Progenitor cell of endocrine pancreas (in vitro differentiated cells): ENCODE results near the gene MKNK2. TPM values are rescaled to one million over a fixed set of nuclear protein-coding genes. Genes with fewer than 3 reads are reported as not detected.

Experiments used
- DNase-seq: peaks from one replicate; pipeline ENCODE4 v3.0.0; 2021; ENCODE audit warnings: low spot score; ENCODE audit not compliant: unreplicated experiment
- H3K27ac Mint-ChIP-seq: 2 replicates; pipeline ENCODE4 v1.8.0; 2021; ENCODE audit warnings: mild to moderate bottlenecking, moderate library complexity, mixed read lengths
- H3K27me3 Mint-ChIP-seq: 2 replicates; pipeline ENCODE4 v1.8.0; 2021; ENCODE audit warnings: mixed read lengths
- H3K36me3 Mint-ChIP-seq: 2 replicates; pipeline ENCODE4 v1.8.0; 2022; ENCODE audit warnings: mixed read lengths; ENCODE audit not compliant: insufficient read depth
- H3K4me1 Mint-ChIP-seq: 2 replicates; pipeline ENCODE4 v1.8.0; 2021; ENCODE audit warnings: low read depth, mixed read lengths
- H3K4me3 Mint-ChIP-seq: 2 replicates; pipeline ENCODE4 v1.8.0; 2021; ENCODE audit warnings: low read depth, mild to moderate bottlenecking, moderate library complexity, mixed read lengths
- H3K9me3 Mint-ChIP-seq: 2 replicates; pipeline ENCODE4 v1.8.0; 2021; ENCODE audit warnings: low read depth, mixed read lengths
- CTCF ChIP-seq: fragments of 200-600 bp; sonication (generic); IDR thresholded peaks from one replicate; pipeline ENCODE4 v1.5.0; 2021; ENCODE audit warnings: antibody characterized with exemption, mild to moderate bottlenecking; ENCODE audit not compliant: unreplicated experiment
- total RNA-seq: library from RNA; stranded (reverse); gene quantifications from 2 replicates; pipeline ENCODE4 v1.2.1, GENCODE V29; 2021

The MKNK2 gene
- total RNA-seq, 1 donor from 2014 or later, result 163 TPM

DNA sequence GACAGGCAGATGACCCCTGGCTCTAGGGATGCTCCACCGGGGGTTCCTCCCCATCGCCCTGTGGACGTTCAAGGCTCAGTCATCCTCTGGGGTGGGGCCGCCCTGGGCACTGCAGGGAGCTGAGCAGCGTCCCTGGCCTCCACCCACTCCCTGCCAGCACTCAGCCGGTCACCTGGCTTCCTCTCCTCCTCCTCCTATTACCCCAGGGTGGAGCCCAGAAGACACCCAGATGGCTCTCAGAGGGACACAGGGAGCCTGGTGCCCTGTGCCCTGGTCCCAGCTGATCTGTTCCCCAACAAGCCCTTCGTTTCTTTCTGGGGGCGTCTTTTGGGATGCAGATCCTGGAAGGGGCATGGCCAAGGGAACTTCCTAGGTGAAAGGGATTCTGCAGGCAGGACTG lies 3.7 kb upstream of the MKNK2 start:
- Mint-ChIP-seq H3K9me3 (no peaks in the 10 kb centered on the region), H3K27ac (no peak overlapping the region), H3K36me3 (no peaks in the 10 kb centered on the region), H3K4me1 (peaks cover 10% of the 10 kb centered on the region), H3K27me3 (no peaks in the 10 kb centered on the region), H3K4me3 (no peak overlapping the region)
- DNase-seq, result no peak
- TF ChIP-seq CTCF, result no peak

DNA sequence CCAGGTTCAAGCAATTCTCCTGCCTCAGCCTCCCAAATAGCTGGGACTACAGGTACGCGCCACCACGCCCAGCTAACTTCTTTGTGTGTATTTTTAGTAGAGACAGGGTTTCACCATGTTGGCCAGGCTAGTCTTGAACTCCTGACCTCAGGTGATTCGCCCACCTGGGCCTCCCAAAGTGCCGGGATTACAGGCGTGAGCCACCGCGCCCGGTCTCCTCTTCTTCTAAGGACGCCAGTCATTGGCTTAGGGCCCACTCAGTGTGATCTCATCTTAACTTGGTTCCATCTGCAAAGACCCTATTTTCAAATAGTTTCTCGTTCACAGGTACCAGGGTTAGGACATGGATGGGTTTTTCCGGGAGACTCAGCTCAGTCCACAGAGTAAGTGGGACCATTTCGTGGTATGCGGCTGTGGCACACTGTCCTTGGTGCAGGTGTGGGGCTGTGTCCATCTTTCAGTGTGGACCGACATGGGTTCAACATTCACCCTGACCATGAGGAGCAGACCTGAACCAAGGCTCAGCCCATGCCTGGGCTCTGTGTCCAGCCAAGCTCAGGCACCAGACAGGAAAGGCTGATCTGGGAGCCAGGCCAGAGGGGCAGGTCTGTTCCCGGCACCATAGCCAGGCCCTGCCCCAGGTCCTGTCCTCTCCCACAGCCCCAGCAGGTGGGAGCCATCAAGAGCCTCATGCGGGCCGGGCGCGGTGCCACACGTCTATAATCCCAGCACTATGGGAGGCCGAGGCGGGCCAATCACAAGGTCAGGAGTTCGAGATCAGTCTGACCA lies 2.8 kb upstream of the MKNK2 start:
- H3K9me3 Mint-ChIP-seq, result no peaks in the 10 kb centered on the region
- no peak for DNase-seq
- peaks cover 9% of the 10 kb centered on the region for H3K4me1 Mint-ChIP-seq
- H3K36me3 Mint-ChIP-seq, result no peaks in the 10 kb centered on the region
- no peaks in the 10 kb centered on the region for H3K27me3 Mint-ChIP-seq
- no peak for TF ChIP-seq CTCF
- peak overlapping the region; percentile 45 for H3K27ac Mint-ChIP-seq
- no peak overlapping the region for H3K4me3 Mint-ChIP-seq

DNA sequence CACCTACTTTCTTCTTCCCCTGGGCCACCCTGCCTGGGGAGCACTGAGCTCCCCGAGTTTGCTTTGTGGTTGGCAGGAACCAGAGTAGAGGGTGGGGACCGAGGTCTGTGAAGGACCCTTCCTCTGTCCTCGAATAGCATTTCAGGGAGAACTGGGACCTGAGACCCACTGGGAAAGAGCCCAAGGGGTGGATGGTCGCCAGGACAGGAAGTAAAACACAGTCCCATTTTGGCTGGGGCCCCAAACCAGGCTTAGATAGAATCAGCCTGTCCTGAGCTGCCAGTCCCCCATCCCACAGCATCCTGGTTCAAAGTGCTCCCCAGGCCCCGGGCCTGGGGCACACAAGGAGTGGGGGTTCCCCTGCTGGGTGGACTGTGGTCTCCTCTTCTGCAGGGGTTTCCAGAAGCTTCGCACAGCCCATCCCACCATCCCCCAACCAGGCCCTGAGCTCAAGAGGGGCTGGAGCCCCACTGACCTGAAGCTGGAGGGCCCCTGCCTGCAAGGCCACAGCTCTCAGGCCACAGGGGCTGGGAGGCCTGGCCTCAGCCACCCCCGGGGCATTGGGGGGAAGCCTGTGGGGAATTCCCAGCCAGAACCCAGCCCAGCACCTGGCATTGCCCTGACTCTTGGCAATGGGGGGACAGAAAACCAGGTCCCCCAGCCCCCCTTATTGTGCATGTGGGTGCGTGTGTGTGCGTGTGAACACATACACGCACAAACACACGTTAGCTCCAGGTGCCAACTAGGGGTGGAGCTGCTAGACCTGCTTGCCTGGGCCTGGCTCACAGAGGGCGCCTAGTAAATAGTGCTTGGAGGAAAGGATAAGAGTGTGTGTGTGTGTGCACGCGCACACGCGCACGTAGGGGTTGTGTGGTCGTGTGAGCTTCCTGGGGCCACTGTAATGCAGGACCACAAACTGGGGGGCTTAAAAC lies 995 bp upstream of the MKNK2 start:
- no peak for DNase-seq
- Mint-ChIP-seq H3K27ac (peak overlapping the region; percentile 56), H3K4me1 (peaks cover 9% of the 10 kb centered on the region), H3K27me3 (no peaks in the 10 kb centered on the region), H3K36me3 (no peaks in the 10 kb centered on the region), H3K4me3 (peak overlapping the region; percentile 70), H3K9me3 (no peaks in the 10 kb centered on the region)
- TF ChIP-seq CTCF, result no peak

GRCh38 chr19:2050349-2050990 lies 574 bp downstream of the MKNK2 start:
- Mint-ChIP-seq H3K4me1 (peaks cover 8% of the 10 kb centered on the region), H3K27me3 (no peaks in the 10 kb centered on the region), H3K9me3 (no peaks in the 10 kb centered on the region), H3K27ac (no peak overlapping the region), H3K36me3 (no peaks in the 10 kb centered on the region), H3K4me3 (peak overlapping the region; percentile 82)
- TF ChIP-seq CTCF, result no peak
- no peak for DNase-seq
